RCC 7860 (cell line): ENCODE results near the gene PLEKHG5.

Experiments
- DNase-seq: peaks from one replicate; pipeline ENCODE4 v3.0.0-alpha.2; 2015; ENCODE audit warnings: low spot score
- FAIRE-seq: peaks from 2 replicates; lab custom pipeline; 2012; peaks lifted over from hg19 to GRCh38; lab: Jason Lieb, UNC

Gene PLEKHG5

DNA sequence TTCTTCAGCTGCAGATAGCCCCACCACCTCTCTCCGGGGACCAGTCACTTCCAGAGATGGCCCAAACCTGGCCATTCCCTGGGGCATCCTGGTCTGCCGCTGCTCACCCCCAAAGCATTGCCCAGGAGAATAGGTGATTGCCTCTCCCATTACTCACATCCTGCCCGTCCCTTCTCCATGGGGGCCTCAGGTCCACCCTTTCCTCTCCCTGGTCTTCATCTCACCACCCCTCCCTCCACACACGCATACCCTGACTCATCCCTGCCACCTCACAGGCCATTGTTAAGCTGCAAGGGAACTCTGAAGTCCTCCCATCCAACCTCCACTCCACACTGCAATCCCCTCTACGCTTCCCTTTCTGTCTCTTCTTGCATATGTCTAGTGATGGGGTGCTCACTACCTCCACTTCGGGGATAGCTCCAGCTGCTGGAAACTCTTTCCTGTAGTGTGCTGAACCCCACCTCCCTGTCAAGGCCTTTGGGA, at the start of gene PLEKHG5:
Gene PLEKHG5, minus strand, starts transcription at position 188 of the 483 bp plus-strand sequence. CDS start 14,096 bp downstream, outside the sequence.
- FAIRE-seq (peak; percentile 88), DNase-seq (peak; percentile 92)

GRCh38 chr1:6538956-6539355, 47.5 kb upstream of the PLEKHG5 start:
- FAIRE-seq (no peak), DNase-seq (no peak)

DNA sequence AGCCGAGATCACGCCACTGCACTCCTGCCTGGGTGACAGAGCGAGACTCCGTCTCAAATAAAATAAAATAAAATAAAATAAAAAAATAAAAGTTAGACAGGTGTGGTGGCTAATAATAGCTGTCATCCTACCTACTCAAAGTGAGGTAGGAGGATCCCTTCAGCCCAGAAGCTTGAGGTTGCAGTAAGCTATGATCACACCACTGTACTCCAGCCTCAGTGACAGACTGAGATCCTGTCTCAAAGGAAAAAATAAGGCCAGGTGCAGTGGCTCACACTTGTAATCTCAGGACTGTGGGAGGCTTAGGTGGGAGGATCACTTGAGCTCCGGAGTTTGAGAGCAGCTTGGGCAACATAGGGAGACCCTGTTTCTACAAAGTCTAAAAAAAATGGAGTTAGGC, 44.8 kb upstream of the PLEKHG5 start:
- DNase-seq (no peak), FAIRE-seq (no peak)

GRCh38 chr1:6535214-6535613, 43.7 kb upstream of the PLEKHG5 start:
- FAIRE-seq (no peak), DNase-seq (no peak)

DNA sequence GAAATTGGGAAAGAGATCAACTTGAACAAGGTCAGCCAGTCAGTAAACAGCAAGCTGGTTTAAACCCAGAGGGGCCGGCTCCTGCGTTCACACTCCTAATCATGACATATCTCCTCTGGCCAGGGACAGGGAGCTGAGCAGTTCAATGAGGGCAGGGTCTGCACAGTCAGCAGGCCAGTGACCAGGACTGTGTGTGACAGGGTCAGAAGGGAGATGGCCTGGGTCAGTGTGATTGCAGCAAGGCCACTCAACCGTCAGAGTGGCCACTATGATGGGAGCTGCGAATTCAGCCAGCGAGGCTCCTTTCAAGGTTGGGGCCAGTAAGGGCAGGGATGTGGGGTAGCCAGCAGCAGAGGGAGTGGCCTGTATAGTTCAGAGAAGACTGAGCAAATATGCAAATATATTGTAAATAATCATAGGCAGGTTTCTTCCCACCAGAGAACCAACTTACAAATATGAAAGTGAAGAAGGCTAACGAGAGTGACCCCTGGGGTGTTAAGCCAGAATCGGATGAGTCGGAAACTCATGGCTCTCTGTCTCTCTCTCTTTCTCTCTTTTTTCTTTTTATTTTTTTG, 42.9 kb upstream of the PLEKHG5 start:
- DNase-seq (no peak), FAIRE-seq (no peak)

DNA sequence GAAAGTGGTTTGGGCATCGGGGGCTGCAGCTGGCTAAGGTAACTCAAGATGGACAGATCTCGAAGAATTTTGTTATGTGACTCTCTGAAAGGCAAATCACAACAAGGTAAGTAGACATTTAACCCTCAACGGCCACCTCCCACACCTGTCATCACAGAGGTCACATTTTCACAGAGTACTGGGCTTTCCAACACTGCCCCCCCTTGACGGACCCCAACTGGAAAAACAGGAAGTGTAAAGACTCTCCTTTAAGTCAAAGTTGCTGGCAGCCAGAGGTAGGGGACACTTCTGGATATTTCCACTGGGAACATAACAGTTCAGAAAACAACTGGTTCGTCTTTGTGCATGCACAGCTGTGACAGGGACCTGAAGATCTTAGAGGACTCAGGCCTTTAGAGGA, 40.5 kb upstream of the PLEKHG5 start:
- no peak for FAIRE-seq

GRCh38 chr1:6530504-6531160, 39.2 kb upstream of the PLEKHG5 start:
- DNase-seq = no peak
- no peak for FAIRE-seq

More for the DNA sequence above, 40.5 kb upstream of the PLEKHG5 start:
- no peak for DNase-seq

GRCh38 chr1:6528492-6528891, 37.0 kb upstream of the PLEKHG5 start:
- DNase-seq (no peak), FAIRE-seq (no peak)

- FAIRE-seq (no peak), DNase-seq (no peak)
Measured at GRCh38 chr1:6526316-6526715, 34.8 kb upstream of the PLEKHG5 start.

- DNase-seq (peak; percentile 33), FAIRE-seq (no peak)
Measured at GRCh38 chr1:6523566-6523965, 32.1 kb upstream of the PLEKHG5 start.

DNA sequence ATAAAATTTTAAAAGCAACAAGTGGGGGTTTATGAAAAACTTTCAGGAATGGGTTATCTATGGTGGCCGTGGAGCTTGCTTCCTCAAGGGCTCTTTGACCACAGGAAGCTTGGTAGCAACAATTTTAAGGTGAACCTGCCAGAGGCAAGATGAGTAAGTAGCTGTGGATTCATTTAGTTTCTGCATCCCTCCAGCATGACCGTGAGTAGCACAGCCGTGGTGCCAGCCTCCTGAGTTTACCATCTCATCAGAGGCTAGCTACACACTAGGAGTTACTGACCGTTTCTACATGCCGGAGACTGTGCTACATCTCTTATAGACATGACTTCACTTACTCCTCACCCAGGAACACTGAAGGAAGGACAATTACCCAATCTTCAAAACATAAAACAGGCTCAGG, 30.1 kb upstream of the PLEKHG5 start:
- no peak for FAIRE-seq

DNA sequence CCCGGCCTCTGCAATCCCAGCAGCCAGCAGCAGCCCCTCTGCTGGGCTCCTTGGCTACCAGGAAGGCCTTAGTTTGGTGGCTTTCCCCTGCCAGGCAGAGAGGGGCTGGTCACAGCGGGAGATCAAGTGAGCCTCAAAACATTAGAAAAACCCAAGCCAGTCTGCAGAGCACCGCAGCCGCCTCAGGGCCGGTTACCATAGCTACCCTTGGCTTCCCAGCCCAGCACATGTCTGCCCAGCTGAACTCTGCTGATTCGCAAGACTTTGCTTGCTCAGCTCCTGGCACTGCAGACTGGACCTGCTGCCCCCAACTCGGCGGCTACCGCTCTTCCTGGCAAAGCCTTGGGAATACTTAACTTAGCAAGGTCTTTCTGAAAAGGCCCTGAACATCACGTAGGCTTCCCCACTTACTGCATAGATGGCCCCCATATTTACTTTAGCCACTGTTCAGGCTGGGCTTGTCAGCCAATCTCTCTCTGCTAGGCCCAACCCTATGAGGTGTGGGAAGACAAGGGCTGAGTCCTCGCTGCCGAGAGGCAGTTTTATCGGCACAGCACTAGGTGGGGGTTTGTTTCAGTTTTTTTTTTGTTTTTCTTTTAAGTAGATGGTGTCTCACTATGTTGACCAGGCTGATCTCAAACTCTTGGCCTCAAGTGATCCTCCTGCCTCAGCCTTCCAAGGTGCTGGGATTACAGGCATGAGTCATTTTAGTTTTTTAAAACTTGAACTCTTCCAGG, 28.6 kb upstream of the PLEKHG5 start:
- no peak for FAIRE-seq
- no peak for DNase-seq

More for the DNA sequence above, 30.1 kb upstream of the PLEKHG5 start:
- no peak for DNase-seq

DNA sequence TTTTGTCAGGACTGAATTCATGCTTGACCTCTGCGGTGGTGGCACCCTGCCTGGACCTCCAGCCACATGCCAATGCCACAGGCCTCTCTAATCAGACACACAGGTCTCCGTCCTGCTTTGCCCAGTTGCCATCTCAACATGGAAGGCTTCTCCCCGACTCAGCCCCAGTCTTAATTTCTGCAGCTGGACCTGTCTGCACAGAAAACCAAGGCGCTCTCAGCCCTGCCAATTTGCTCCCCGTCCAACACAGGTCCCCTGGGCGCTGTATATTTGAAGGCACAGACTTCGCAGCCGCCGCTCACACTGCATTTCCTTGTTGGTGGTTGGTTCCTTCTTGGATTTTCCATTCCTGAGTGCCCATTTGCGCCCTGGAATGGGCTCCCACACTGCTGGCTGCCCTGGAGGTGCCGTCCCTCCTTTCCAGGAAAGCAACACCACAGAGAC, 28.0 kb upstream of the PLEKHG5 start:
- DNase-seq (no peak), FAIRE-seq (no peak)

- FAIRE-seq (no peak), DNase-seq (peak; percentile 43)
Measured at GRCh38 chr1:6517435-6517851, 26.0 kb upstream of the PLEKHG5 start.

DNA sequence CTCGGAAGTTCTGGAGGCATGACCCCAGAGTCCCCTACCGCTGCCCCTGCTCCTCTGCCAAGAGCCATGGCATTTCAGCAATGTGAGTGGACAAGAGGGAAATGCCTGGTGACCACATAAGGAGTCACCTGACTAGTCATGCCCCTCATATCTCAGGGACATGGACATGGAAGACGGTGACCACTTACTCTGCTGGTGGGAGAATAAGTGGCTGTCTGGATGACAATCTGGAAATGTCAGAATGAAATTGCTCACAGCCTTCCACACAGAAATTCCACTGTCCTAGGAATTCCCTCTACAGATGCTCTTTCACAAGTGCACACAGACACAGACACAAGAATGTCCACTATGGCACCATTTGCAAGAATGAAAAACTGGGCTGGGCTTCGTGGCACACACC, 24.3 kb upstream of the PLEKHG5 start:
- FAIRE-seq = peak; percentile 59

GRCh38 chr1:6513320-6513801, 21.9 kb upstream of the PLEKHG5 start:
- DNase-seq = no peak
- FAIRE-seq = no peak

More for the DNA sequence above, 24.3 kb upstream of the PLEKHG5 start:
- peak; percentile 87 for DNase-seq

DNA sequence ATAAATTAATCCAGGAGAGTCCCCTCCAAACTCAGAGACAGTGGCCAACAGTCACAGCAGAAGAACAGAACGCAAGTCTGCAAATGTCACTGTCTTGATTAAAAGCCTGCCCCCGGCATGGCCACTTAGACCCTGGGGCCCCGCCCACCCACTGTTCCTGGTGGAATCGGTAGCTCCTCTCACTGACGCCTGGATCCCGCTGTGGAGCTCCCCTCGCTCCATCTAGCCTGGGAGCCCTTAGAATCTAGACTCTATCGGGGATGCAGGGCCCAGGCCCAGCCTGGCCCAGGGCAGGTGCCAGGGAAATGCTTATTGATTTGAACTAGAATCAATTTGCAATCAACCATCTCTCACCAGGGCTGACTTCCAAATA, 21.4 kb upstream of the PLEKHG5 start:
- FAIRE-seq = no peak

GRCh38 chr1:6512245-6512907, 20.9 kb upstream of the PLEKHG5 start:
- DNase-seq = no peak
- FAIRE-seq = no peak

More for the DNA sequence above, 21.4 kb upstream of the PLEKHG5 start:
- DNase-seq = no peak

- FAIRE-seq (no peak), DNase-seq (no peak)
Measured at GRCh38 chr1:6511561-6512244, 20.2 kb upstream of the PLEKHG5 start.

GRCh38 chr1:6511056-6511455, 19.6 kb upstream of the PLEKHG5 start:
- FAIRE-seq = no peak
- no peak for DNase-seq
